ENCODE measurements around the gene GSK3B.

Gene GSK3B

DNA sequence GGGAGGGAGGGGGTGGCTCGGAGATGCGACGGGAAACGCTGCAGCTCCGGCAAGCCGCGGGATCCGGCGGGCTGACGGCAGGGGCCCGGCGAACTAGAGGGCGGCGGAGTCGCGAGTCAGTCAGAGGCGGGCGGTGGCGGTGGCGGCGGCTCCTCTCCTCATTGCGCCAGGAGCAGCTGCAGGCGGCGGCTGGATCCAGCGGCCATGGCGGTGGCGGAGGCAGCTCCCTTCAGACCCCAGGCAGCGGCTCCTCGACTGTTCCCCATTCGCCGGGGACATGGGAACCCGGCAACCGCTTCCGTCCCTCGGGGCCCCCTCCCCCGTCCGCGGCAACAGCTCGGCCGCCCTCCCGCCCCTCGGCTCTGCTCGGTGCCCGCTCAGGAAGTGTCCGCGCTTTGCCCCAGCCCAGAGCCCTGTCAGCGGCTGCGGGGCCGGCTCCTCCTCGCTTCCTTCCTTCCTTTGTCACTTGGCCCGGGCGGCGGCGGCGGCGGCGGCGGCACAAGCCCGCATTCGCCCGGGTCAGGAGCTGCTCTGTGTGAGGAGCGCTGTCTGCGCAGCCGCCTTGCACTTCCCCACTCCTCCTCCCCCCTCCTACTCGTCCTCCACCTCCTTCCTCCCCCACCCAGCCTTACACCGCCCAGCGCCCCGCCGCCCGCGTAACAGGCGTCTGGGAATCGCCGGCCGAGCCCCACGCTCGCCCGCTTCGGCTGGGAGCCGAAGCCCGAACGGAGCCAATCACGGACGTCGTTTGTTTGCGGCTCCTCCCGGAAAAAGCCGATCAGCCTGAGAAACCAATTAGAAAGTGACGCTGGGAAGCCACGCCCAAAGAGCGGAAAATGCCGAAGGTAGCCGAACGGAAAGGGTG, at the start of gene GSK3B:
Gene GSK3B (minus strand): TSS at position 537 of the 865 bp plus-strand sequence. CDS start 1,013 bp downstream, outside the sequence.
- no peak for DNase-seq

DNA sequence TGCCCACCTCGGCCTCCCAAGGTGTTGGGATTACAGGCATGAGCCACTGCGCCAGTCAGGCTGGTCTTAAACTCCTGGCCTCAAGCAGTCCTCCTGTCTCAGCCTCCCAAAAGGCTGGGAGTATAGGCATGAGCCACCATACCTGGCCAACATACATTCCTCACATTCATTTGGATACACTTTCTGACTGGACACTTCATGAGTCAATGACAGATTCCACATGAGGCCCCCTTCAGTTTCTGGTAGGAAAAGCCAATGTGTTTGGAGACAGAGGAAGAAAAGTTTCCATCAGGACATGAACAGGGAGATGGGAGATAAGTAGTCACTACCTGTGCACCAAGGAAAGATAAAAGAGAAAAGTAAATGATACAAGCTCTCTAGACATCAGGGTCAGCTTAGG, 49.4 kb upstream of the GSK3B start:
- DNase-seq: no peak

- DNase-seq: no peak
Measured at GRCh38 chr3:120142236-120142635, 48.0 kb upstream of the GSK3B start.

DNA sequence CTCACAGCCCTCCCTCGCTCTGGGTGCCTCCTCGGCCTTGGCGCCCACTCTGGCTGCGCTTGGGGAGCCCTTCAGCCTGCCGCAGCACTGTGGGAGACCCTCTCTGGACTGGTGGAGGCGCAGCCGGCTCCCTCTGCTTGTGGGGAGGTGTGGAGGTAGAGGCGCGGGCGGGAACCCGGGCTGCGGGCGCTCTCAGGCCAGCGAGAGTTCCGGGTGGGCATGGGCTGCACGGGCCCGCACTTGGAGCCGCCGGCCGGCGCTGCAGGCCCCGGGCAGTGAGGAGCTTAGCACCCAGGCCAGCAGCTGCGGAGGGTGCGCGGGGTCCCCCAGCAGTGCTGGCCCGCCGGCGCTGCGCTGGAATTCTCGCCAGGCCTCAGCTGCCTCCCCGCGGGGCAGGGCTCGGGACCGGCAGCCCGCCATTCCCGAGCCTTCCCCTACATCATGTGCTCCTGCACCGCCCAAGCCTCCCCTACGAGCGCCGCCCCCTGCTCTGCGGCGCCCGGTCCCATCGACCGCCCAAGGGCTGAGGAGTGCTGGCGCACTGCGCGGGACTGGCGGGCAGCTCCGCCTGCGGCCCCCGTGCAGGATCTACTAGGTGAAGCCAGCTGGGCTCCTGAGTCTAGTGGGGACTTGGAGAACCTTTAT, 46.0 kb upstream of the GSK3B start:
- no peak for DNase-seq

- DNase-seq: no peak
Measured at GRCh38 chr3:120139140-120139539, 44.9 kb upstream of the GSK3B start.

GRCh38 chr3:120137548-120137947, 43.3 kb upstream of the GSK3B start:
- no peak for DNase-seq

DNA sequence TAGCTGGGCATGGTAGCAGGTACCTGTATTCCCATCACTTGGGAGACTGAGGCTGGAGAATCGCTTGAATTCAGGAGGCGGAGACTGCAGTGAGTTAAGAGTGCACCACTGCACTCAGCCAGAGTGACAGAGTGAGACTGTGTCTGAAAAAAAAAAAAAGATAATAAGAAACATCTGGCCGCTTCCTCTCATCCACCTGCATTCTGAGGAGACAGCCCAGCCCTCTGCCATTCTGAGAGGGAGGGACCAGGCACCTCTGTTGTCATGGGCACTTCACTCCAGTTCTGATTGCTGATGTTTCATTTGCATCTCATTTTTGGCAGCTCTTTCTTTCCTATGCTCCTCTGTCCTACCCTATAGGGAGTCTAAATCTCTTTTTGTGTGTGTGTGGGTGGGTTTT, 36.4 kb upstream of the GSK3B start:
- DNase-seq: no peak

- DNase-seq: no peak
Measured at GRCh38 chr3:120129718-120130513, 35.7 kb upstream of the GSK3B start.

DNA sequence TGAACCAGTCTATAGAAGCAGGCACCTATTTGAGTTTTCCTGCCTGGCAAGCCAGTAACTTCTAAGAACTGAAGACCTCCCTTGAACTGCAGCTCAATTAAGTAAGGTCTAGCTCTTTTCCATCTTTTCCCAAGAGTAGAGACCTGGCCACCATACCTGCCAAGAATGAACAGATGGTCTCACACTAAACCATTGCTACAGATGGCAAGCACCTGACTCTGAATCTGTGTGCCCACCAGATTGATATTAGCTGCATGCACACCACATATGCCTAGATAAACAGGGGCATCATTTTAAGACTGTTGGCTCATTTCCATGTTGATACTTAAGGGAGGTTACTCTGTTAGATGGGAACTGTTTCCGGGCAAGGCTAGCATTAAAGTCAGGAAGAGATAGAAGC, 34.8 kb upstream of the GSK3B start:
- DNase-seq: no peak

GRCh38 chr3:120125992-120126391, 31.7 kb upstream of the GSK3B start:
- DNase-seq: no peak

- no peak for DNase-seq
Measured at GRCh38 chr3:120119846-120120510, 25.7 kb upstream of the GSK3B start.

- no peak for DNase-seq
Measured at GRCh38 chr3:120114981-120115380, 20.7 kb upstream of the GSK3B start.

- no peak for DNase-seq
Measured at GRCh38 chr3:120114376-120114775, 20.1 kb upstream of the GSK3B start.

DNA sequence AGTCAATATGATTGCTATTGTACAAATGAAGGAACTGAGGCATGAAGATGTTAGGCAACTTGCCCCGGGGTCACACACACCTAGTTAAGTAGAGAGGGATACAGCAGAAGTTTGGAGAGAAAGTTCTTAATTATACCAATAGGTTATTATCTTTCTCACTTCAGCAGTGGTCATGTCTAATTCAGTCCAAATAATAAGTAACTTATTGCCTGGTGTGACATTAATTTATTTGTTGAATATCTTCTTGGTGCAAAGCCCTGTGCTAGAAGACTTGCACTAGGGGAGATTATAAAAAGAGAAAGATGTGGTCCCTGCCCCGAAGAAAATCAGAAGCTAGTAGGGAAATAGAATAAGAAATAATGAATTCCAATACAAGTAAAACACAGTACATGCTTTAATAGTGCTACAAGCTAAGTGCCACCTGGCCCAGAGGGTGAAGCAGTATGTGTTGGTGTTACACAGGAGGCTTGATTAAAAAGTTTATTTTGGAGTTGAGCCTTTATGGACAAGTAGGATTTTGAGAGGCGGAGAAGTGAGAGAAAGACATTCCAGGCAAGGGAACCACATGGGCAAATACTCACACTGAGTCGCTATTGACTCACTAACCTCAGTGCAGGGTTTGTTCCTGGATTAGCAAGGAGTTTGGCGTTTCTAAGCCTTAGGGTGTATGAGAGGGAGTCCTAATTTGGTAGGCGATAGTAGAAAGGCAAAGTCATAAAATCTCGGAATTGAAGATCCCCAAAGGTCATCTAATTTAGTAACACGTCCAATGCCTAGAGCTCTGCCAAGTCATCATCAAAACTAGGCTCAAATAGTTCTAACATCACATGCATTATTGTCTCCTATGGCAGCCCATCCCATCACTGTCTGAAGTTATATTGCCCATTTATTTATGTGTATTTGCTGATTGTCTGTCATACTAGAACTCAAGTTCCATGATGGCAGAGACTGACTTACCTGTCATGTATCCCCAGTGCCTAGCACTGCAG, 19.2 kb upstream of the GSK3B start:
- no peak for DNase-seq

- no peak for DNase-seq
Measured at GRCh38 chr3:120111898-120112297, 17.7 kb upstream of the GSK3B start.

DNA sequence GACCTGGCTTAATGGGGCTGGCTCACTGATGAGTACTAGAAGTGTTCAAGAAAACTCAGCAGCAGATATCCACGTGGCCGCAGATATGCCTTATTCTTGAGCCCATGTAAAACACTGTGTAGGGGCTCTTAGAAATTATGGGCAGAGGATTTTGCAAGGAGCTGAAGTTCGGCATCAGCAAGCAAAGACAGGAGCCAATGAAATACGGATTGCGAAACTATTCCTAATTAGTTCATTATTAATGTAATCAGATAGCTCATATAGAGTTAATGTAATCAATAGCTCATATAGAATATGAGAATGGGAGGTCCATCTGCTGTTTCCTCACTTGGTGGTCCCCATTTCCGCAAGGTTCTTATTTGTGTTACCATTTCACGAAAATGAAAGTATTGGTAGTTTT, 9.0 kb upstream of the GSK3B start:
- no peak for DNase-seq

DNA sequence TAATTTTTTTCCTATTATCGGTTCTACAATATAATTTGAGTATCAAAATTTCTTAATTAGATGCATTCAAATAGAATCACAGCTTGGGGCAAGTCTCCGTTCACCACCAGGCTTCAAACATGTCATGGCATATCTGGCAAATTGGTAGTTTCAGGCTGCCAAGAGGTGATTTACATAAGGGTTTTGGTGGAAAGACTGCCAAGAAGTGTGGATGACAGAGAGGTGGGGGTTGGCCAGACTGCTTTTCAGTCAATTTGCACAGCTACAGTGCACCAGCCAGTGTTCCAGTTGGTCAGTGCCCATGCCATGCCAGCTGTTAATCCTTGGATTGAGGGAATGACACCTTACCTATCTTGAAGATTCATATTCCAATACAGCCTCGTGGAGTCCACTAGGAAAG, 8.4 kb upstream of the GSK3B start:
- no peak for DNase-seq

- DNase-seq: no peak
Measured at GRCh38 chr3:120102232-120102631, 8.0 kb upstream of the GSK3B start.

GRCh38 chr3:120101624-120102023, 7.4 kb upstream of the GSK3B start:
- DNase-seq: no peak

DNA sequence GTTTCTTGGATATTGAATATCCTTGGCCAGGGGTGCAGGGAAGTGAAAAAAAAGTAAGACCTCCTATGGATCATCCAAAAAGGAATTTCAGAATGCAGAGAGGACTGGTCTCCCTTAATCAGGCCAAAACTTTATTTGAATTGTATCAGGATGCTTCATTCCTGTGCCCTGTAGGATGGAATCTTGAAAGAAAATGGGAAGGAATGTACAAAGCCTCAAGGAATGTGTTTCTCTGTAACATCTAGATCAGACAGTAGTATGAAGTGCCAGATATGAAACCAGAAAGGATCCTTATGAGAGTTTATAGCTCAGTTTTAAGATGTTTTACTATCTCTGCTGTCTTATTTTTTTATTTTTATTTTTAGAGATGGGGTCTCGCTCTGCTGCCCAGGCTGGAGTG, 6.5 kb upstream of the GSK3B start:
- DNase-seq: no peak

- no peak for DNase-seq
Measured at GRCh38 chr3:120098710-120099109, 4.5 kb upstream of the GSK3B start.

DNA sequence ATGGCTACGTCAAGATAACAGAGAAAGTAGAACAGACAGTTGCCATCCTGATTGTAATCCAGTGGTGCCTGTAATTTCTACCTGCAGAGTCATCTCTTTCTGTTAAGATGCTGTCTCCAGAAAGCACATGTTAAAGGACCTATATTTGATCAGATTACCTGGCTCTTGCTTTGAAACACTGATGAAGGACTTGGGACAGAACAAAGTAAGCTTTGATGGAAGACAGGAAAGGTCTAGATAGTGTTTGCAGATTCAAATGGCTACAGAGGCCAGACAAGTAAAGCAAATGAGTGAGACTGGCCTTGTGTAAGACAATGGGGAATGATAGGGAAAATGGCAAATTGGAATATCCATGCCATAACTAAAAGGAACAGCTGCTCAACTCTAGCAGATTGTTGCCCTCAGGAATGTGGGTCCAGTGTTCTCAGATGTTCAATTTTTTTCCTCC, 1.8 kb upstream of the GSK3B start:
- DNase-seq: no peak

All from activated CD4-positive, alpha-beta T cell treated with anti-CD3 and anti-CD28 coated beads, Interleukin-2, amount 50 U/mL, for 48 hours (primary cell).